Measurements from ENCODE around the gene EGLN1.

- no peak for TF ChIP-seq CTCF (IDR thresholded peaks at IDR 0.05)
- no peak for TF ChIP-seq POLR2A (IDR thresholded peaks at IDR 0.05)
Measured at GRCh38 chr1:231359113-231359512, 63.0 kb downstream of the EGLN1 start.
